Endothelial cell of umbilical vein (primary cell): Measurements from ENCODE around the gene KCNH8. TPM values are rescaled to one million over a fixed set of nuclear protein-coding genes. Genes with fewer than 3 reads are reported as not detected.

Experiments used
- BruUV-seq: library from RNA; stranded (reverse); fragments of 400-500 nt; replicated peaks from 2 replicates; lab custom pipeline; 2021; lab: Mats Ljungman, UMichigan
- CTCF ChIA-PET: fragments of 300-600, 350-600 bp; sonication (Branson Sonifier 250); formaldehyde crosslinking; loops from one replicate; lab custom pipeline; 2021; ENCODE audit warnings: antibody characterized with exemption, inconsistent platforms; lab: Charles Lee
- POLR2A ChIA-PET: fragments of 300-600, 350-600 bp; sonication (Branson Sonifier 250); formaldehyde crosslinking; loops from one replicate; lab custom pipeline; 2021; ENCODE audit warnings: antibody characterized with exemption, inconsistent platforms; lab: Charles Lee
- DNase-seq: peaks from one replicate; pipeline ENCODE4 v3.0.0-alpha.2; 2011; ENCODE audit warnings: low read depth, low spot score
- FAIRE-seq: peaks from 2 replicates; lab custom pipeline; 2011; peaks lifted over from hg19 to GRCh38; lab: Jason Lieb, UNC
- H2AFZ ChIP-seq: 2 replicates; pipeline ENCODE4 v1.6.0; 2012; ENCODE audit warnings: low read depth, low read length, control low read depth, inconsistent platforms
- H3K27ac ChIP-seq: 2 replicates; pipeline ENCODE4 v1.5.1; 2011; ENCODE audit warnings: low read depth, mild to moderate bottlenecking, control low read depth, low read length, moderate library complexity; ENCODE audit not compliant: insufficient read depth
- H3K27me3 ChIP-seq, 2 experiments: 2 replicates each; pipeline versions ENCODE4 v1.6.0 to v1.6.1; 2011; ENCODE audit warnings: low read length in 2 of 2, mixed read lengths in 1 of 2; ENCODE audit not compliant: control insufficient read depth in 2 of 2, insufficient read depth in 2 of 2
- H3K36me3 ChIP-seq, 2 experiments: 2 replicates in 1 of 2; 3 replicates in 1 of 2; pipeline ENCODE4 v1.5.1; 2011; ENCODE audit warnings: low read length in 2 of 2, mild to moderate bottlenecking in 1 of 2, moderate library complexity in 1 of 2; ENCODE audit not compliant: control insufficient read depth in 2 of 2, insufficient read depth in 2 of 2; ENCODE audit errors: extremely low read depth in 1 of 2
- H3K4me1 ChIP-seq: 3 replicates; pipeline ENCODE4 v1.5.1; 2011; ENCODE audit warnings: mild to moderate bottlenecking, low read length; ENCODE audit not compliant: control insufficient read depth, insufficient read depth; ENCODE audit errors: extremely low read depth
- H3K4me2 ChIP-seq: 2 replicates; pipeline ENCODE4 v1.6.1; 2011; ENCODE audit warnings: low read length, control low read depth, mixed read lengths; ENCODE audit not compliant: insufficient read depth
- H3K4me3 ChIP-seq, 3 experiments: fragments of 200-600 bp in 1 of 3; sonication (generic), shearing (Covaris generic) in 1 of 3; replicated peaks in 1 of 3; 2 replicates each; pipeline ENCODE4 v1.5.1; 2011 to 2016; ENCODE audit warnings: control low read depth in 3 of 3, low read length in 3 of 3, mild to moderate bottlenecking in 2 of 3, inconsistent platforms in 1 of 3, low read depth in 1 of 3, moderate library complexity in 1 of 3; ENCODE audit not compliant: insufficient read depth in 1 of 3
- H3K79me2 ChIP-seq: 2 replicates; pipeline ENCODE4 v1.6.0; 2012; ENCODE audit warnings: low read length, inconsistent platforms; ENCODE audit not compliant: control insufficient read depth, insufficient read depth
- H3K9ac ChIP-seq: replicated peaks from 2 replicates; pipeline ENCODE3; 2011; ENCODE audit warnings: low read length, control low read depth; ENCODE audit not compliant: insufficient read depth; ENCODE audit errors: extremely low read depth
- H3K9me1 ChIP-seq: replicated peaks from 3 replicates; pipeline ENCODE4 v1.6.0; 2011; ENCODE audit warnings: mild to moderate bottlenecking, low read length; ENCODE audit not compliant: control insufficient read depth, insufficient read depth; ENCODE audit errors: extremely low read depth
- H3K9me3 ChIP-seq: replicated peaks from 2 replicates; pipeline ENCODE4 v1.5.1; 2012; ENCODE audit warnings: low read length, inconsistent platforms; ENCODE audit not compliant: control insufficient read depth, insufficient read depth
- H4K20me1 ChIP-seq: replicated peaks from 2 replicates; pipeline ENCODE3; 2011; ENCODE audit warnings: mild to moderate bottlenecking, low read length; ENCODE audit not compliant: control insufficient read depth, insufficient read depth; ENCODE audit errors: extremely low read depth
- CTCF ChIP-seq, 2 donors: IDR thresholded peaks; 1 replicate in 1 of 2; 2 replicates in 1 of 2; pipeline ENCODE4 v1.5.1; 2011; ENCODE audit warnings: low read length in 2 of 2, mild to moderate bottlenecking in 2 of 2, moderate library complexity in 2 of 2, control low read depth in 1 of 2, inconsistent platforms in 1 of 2, low read depth in 1 of 2; ENCODE audit not compliant: insufficient read depth in 1 of 2; ENCODE audit errors: extremely low read depth in 1 of 2
- EZH2 ChIP-seq: IDR thresholded peaks from 2 replicates; pipeline ENCODE4 v1.6.1; 2012; ENCODE audit warnings: borderline replicate concordance, low read depth, mild to moderate bottlenecking, moderate library complexity, low read length, inconsistent platforms; ENCODE audit not compliant: severe bottlenecking
- FOS ChIP-seq: IDR thresholded peaks from 2 replicates; pipeline ENCODE4 v1.6.1; 2011; ENCODE audit warnings: mild to moderate bottlenecking, low read length, moderate library complexity, borderline replicate concordance; ENCODE audit not compliant: insufficient read depth
- GATA2 ChIP-seq: IDR thresholded peaks from 2 replicates; pipeline ENCODE4 v1.7.0; 2011; ENCODE audit warnings: low read depth, mild to moderate bottlenecking, moderate library complexity, mixed read lengths, low read length; ENCODE audit not compliant: insufficient read length, insufficient read depth
- JUN ChIP-seq: IDR thresholded peaks from 2 replicates; pipeline ENCODE4 v1.6.1; 2011; ENCODE audit warnings: borderline replicate concordance, low read depth; ENCODE audit not compliant: insufficient read length, insufficient read depth
- MAX ChIP-seq: IDR thresholded peaks from 2 replicates; pipeline ENCODE4 v1.6.1; 2011; ENCODE audit not compliant: insufficient read depth, insufficient read length
- MYC ChIP-seq: IDR thresholded peaks from one replicate; pipeline ENCODE4 v1.6.1; 2011; ENCODE audit warnings: mild to moderate bottlenecking, low read depth, low read length
- POLR2A ChIP-seq: IDR thresholded peaks from 2 replicates; pipeline ENCODE4 v1.6.1; 2012; ENCODE audit warnings: low read depth, mild to moderate bottlenecking, control low read depth, low read length
- POLR2AphosphoS5 ChIP-seq: IDR thresholded peaks from 2 replicates; pipeline ENCODE4 v1.6.1; 2012; ENCODE audit warnings: low read depth, mild to moderate bottlenecking, control low read depth, low read length, moderate library complexity; ENCODE audit not compliant: insufficient read depth
- dilution Hi-C: fragments of 300-500 bp; cut with MboI; formaldehyde crosslinking; loops from one replicate; pipeline ENCODE4 v1.15.0; 2019; ENCODE audit warnings: low sequenced_read_pairs; ENCODE audit not compliant: extremely low pct_ligation_motif_present
- intact Hi-C: fragments of 100-400 bp; cut with micrococcal nuclease; formaldehyde crosslinking; loops from one replicate; pipeline ENCODE4 v1.10.0; 2022
- polyA plus RNA-seq, 4 experiments: library from polyadenylated mRNA; depleted of rRNA in 3 of 4; stranded (reverse) in 3 of 4; unstranded in 1 of 4; fragments of >200 nt; gene quantifications; 2 replicates each; pipeline versions ENCODE4 v1.2.1 to v1.2.3, GENCODE V29; 2011 to 2012; ENCODE audit warnings: missing spikeins in 1 of 4
- total RNA-seq: library from RNA; stranded (reverse); gene quantifications from 2 replicates; pipeline ENCODE4 v1.2.3, GENCODE V29; 2021

Gene KCNH8
- total and polyA plus RNA-seq, 2 donors (not counting 3 experiments of a cell fraction or from before 2014, with no cell fraction given) = not detected

GRCh38 chr3:19254784-19255338, 106.6 kb downstream of the KCNH8 start:
- POLR2A ChIA-PET = no interaction called here
- Histone ChIP-seq H3K9me1 (no peaks in the 10 kb centered on the region), H3K4me1 (no peaks in the 10 kb centered on the region), H3K4me2 (no peak overlapping the region), H3K27ac (no peak overlapping the region), H3K79me2 (no peaks in the 10 kb centered on the region), H2AFZ (no peak overlapping the region), H3K9ac (no peak overlapping the region), H3K9me3 (peaks cover 5% of the 10 kb centered on the region), H3K36me3 (no peaks in the 10 kb centered on the region), H4K20me1 (no peaks in the 10 kb centered on the region), H3K27me3 (no peaks in the 10 kb centered on the region), H3K4me3 (no peak overlapping the region)
- intact Hi-C loops = no loop called here
- DNase-seq (no peak), FAIRE-seq (no peak)
- dilution Hi-C loops = no loop called here
- CTCF ChIA-PET = no interaction called here
- TF ChIP-seq EZH2 = no peak
- TF ChIP-seq JUN = no peak
- no peak for TF ChIP-seq FOS
- TF ChIP-seq POLR2A = no peak
- no peak for TF ChIP-seq MAX
- TF ChIP-seq MYC = no peak
- no TSS peak for BruUV-seq

GRCh38 chr3:19256313-19256712, 108.0 kb downstream of the KCNH8 start:
- Histone ChIP-seq H3K27ac (no peak overlapping the region), H3K79me2 (no peaks in the 10 kb centered on the region), H3K4me2 (no peak overlapping the region), H3K9ac (no peak overlapping the region), H3K27me3 (no peaks in the 10 kb centered on the region), H2AFZ (no peak overlapping the region), H3K4me3 (no peak overlapping the region), H3K9me3 (peaks cover 7% of the 10 kb centered on the region), H3K36me3 (no peaks in the 10 kb centered on the region), H4K20me1 (no peaks in the 10 kb centered on the region), H3K9me1 (no peaks in the 10 kb centered on the region), H3K4me1 (no peaks in the 10 kb centered on the region)
- DNase-seq (no peak), FAIRE-seq (no peak)
- no TSS peak for BruUV-seq
- TF ChIP-seq POLR2AphosphoS5 (no peak), GATA2 (no peak), JUN (no peak), EZH2 (no peak), FOS (no peak), POLR2A (no peak), CTCF (IDR thresholded peaks at IDR 0.05; ENCODE audit: extremely low read depth in 1 of 2, insufficient read depth in 1 of 2, low read depth in 1 of 2, low read length in 2 of 2) (no peak), MYC (no peak), MAX (no peak)
- intact Hi-C loops = no loop called here
- ChIA-PET POLR2A (no interaction called here), CTCF (no interaction called here)
- dilution Hi-C loops = no loop called here
